Stimulated activated CD8-positive, alpha-beta memory T cell treated with anti-CD3 and anti-CD28 coated beads, Interleukin-12 subunit alpha, Interleukin-12 subunit beta, amount 100 ng/mL, for 24 hours (primary cell): ENCODE results near the gene LDLRAD4.

Source experiments
- DNase-seq: peaks from one replicate; pipeline ENCODE4 v3.0.0-alpha.2; 2020; ENCODE audit errors: extremely low read depth

LDLRAD4 gene

DNA sequence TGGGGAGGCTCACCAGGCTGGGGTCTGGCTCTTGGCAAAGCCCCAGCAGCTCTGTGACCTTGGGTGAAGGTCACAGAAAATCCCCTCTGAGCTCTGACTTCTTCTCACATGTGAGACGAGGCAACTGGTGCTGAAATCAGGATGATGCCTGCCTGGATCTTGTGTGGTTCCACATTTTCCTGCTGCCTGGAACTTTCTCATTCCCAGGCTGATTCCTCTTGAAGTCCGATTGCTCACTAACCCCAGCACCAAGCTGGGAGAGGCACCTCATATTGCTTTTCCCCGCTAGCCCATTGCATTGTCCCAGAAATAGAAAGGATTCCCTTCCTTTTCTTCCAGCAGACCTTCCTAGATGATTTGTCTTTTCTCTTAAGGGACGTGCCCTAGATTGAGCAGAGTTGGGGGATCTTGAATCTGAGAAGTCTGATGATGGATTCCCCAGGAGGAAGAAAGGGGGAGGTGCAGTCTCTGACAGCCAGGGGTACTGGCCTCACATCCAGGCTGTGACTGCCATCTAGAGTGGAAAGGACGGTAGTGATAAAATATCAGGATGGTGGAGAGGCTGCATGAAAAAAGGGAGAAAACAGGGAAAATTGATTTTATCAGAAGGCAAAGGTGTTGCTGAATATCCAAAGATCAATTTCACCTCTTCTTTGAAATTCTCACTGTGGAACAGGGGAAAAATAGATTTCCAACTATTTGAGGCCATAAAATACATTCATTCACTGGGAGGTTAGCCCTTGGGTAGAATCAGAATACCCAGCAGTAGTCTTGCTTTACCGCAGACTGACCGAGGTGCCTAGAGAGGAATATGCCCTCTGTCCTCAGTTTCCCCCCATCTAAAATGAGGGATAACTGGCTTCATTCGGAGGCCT is 411.5 kb downstream of the LDLRAD4 start:
- DNase-seq = no peak

DNA sequence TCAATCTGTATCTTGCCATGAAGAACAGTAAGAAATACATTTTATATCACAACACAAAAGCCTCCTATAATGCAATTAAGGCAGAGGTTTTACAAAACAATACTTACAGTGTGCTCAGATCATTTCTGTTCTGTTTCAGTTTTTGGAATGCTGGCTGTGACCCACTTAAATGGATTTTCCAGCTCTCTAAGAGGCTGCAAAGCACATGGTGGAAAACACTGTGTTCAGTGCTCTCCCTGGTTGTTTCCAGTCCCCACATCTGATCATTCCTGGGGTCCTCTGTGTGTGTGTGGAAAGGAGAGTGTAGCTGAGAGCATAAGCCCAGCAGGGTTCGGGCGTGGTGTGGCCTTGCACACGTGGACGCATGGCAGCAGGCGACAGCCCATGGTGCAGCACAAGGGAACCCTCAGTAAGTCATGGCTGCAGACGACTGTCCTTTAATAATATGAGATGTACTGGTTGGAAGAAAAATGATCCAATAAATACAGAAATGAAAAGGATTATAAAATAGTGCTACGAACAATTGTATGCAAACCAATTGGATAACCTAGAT is 412.2 kb downstream of the LDLRAD4 start:
- no peak for DNase-seq

DNA sequence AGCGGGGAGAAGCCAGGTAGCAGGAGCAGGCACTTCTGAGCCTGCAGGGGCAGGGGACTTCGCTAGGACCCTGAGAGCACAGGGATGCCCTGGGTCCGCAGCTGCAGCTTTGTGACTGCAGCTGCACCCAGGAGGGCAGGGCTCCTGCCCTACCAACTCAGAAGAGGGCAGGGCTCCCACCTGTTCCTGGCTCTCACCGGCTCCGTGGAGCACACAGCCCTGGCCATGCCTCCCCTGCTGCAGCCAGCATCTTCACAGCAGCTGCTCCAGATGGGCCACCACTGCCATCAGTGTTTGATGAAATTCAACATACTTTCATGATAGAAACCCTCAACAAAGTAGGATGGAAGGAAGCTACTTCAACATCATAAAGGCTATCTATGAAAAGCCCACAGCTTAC is 415.1 kb downstream of the LDLRAD4 start:
- no peak for DNase-seq

DNA sequence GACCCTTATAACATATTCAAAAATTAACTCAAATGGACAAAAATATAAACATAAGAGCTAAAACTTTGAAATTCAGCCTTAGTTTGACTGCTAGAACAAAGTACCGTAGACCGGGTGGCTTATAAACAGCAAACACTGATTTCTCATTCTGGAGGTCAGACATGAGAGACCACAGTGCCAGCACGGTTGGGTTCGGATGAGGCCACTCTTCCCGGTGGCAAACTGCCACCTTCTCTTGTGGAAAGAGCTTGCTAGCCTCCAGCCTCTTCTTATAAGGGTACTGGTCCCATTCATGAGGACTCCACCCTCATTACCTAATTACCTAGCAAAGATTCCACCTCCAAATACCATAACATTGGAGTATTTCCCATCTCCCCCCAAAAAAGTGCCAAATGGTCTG is 416.5 kb downstream of the LDLRAD4 start:
- DNase-seq = no peak

DNA sequence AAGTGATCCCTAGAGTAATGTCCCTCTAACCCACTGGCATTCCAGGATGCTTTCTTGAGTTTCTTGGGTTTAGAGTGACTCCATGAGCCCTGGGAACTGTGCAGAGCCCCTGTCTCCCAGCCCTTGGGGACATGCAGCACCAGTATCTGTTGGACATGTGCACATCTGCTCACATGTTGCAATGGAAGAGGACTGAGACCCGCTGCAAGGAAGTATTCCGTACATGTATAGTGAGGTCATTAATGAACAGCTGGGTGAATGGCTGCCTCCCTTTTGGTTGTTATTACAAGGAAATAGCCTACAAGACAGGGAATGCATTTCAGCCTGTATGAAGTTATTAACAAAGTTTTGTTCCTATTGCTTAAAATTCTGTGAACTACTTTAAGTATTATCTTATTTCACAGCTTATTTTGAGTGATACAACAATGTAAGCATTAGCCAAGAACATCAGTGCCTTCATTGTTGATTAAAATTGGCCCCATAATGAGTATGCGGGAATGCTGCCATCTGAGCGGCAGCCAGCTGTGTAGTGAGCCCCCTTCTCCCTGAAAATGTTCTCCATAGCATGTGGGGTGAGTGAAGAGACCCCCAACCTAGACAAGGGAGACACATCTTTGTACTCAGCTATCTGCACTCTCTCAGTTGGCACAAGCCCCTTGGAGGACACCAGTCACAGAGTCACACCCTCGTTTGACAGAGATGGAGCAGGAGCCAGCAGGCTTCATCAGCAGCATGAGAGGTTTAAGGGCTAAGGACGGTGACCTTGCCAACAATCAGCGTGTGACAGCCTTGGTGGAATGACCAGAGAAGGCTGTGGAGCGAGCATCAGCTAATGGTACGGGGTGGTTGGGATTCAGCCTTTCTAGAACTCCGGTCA is 420.4 kb downstream of the LDLRAD4 start:
- no peak for DNase-seq

DNA sequence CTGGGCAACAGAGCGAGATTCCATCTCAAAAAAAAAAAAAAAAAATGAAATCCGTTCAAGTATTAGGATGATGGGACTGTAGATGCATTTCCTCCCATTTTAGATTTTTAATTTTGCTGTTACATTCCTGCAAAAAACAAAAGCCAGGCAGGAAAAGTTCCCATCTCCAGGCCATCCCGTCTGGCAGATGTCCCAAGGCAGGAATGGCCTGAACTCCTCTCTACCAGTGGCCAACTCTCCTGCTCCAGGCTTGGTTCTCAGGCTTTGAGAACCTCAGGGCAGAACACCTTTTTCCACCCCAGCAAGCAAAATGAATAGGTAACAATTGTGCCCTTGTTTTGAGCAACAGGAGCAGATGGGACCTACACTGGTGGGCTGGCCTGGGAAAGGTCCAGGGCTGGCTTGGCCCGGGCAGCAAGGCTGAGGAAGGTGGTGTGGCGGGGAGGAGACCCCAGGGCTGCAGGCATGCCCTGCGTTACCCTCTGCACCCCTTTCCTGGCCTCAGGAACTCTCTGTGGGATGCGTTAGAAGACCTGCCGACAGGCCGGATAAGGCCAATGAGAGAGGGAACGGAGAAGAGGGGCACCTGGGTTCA is 421.8 kb downstream of the LDLRAD4 start:
- no peak for DNase-seq

DNA sequence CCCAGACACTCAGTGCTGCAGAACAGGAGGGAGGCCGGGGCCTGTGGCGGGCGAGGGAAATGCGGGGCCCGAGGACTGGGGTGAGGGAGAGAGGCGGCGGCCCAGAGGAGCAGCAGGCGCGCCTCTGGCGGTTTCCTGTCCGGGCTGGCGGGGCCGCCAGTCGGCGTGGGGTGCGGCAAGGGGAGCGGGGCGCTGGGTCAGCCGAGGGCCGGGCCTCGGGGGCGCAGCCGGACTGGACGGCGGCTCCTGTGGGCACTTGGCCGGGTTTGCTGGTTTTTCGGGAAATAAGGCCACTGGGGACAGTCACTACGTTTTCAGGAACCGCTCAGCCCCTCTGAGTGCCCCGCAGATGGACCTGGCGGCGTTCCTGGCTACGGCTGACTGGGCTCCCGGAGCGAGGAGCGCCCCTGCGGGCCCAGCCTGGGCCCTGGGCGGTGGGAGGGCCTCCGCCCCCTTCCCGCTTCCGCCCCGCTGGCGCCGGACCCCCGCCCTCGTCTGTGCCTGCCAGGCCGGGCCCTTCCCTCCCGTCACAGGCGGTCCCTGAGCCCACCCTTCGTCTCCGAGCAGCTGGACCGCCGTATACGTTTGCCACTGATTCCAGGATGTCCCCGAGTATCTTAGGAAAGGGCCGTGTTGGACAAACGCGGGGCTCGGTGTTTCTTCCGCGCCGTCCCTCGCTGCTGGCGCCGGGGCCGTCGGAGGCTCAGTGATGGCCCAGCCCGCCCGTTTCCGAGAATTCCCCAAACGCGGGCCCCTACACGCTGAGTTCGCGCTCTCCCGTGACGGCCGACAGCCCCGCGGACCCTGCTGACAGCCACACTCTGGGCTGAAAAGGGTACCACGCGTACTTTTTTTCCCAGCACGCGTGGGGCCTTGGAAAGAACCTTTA is 423.2 kb downstream of the LDLRAD4 start:
- no peak for DNase-seq

DNA sequence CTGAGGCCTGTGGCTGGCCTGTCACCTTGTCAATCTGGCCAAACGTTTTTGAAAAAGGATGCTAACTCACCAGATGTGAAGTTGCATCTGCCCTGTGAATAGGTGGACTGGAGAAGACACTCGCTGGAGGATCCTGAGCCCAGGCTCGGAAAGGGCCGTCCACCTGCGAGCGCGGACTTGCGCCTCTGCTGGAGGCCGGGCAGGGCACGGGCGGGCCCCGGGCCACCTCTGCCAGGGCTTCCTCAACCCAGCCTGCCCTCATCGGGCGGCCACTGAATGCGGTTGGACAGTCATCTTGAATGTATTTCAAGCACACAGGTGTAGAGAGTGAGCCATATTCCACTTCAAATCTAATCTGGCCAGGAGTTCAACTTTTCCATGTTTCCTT is 423.9 kb downstream of the LDLRAD4 start:
- no peak for DNase-seq

DNA sequence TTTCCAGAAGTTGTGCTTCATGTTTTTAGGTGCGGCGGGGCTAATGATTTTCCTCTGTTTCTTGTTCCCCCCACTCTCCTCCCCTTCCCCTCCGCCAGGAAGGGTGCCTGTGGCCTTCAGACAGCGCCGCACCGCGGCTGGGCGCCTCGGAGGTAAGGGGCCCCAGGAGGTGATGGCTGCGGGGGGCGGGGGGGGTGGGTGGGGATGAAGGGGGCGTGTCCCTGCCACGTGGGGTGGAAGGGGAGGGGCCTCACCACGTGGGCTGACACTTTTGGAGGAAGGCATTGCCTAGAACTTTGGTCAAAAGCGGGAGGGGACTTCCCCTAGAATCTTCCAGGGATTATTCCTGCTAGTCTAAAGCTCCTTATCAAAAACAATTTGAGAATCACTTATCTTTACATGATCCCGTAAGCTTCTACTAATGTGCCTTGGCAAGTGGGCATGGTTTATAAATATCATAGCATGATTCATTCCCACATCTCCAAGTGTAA is 424.7 kb downstream of the LDLRAD4 start:
- DNase-seq = no peak

DNA sequence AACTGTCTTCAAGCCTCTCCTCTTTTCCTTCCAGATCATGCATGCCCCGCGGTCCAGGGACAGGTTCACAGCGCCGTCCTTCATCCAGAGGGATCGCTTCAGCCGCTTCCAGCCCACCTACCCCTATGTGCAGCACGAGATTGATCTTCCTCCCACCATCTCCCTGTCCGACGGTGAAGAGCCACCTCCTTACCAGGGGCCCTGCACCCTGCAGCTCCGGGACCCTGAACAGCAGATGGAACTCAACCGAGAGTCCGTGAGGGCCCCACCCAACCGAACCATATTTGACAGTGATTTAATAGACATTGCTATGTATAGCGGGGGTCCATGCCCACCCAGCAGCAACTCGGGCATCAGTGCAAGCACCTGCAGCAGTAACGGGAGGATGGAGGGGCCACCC is 426.5 kb downstream of the LDLRAD4 start:
- no peak for DNase-seq

DNA sequence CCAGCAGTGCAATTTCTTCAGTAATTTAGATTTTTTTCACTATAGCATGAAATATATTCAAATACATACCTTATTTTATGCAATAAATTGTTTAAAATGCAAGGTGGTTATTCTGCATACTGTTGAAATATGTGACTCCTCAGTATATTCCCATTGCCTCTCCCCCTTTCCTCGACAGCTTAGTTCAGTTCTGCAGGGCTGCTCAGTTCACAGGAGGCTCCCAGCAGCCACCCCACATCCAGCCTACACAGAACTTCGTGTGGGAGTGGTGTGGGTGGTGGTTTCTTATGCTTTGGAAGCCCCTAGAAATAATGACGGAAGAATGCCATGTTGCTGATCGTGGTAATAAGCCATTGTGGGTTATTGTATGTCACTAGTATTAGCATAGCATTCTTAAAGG is 428.1 kb downstream of the LDLRAD4 start:
- no peak for DNase-seq

DNA sequence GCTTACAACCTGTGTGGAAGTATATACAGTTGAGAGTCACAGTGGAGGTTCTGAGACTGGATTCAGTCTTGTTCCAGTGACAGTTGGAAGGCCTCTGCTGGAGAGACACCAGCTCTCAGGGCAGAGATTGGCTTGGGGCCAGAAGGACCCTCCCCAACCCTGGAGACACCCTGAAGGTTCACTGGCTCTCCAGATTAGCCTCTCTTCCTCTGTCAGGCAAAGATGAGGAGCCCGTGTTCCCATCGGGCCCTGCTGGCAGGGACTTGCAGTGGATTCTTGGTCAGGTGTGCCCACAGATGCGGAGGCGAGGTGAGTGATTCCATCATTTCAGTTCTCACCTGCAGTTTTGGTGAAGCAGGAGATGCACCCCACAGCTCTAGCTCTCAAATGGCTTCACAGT is 429.2 kb downstream of the LDLRAD4 start:
- DNase-seq = no peak

DNA sequence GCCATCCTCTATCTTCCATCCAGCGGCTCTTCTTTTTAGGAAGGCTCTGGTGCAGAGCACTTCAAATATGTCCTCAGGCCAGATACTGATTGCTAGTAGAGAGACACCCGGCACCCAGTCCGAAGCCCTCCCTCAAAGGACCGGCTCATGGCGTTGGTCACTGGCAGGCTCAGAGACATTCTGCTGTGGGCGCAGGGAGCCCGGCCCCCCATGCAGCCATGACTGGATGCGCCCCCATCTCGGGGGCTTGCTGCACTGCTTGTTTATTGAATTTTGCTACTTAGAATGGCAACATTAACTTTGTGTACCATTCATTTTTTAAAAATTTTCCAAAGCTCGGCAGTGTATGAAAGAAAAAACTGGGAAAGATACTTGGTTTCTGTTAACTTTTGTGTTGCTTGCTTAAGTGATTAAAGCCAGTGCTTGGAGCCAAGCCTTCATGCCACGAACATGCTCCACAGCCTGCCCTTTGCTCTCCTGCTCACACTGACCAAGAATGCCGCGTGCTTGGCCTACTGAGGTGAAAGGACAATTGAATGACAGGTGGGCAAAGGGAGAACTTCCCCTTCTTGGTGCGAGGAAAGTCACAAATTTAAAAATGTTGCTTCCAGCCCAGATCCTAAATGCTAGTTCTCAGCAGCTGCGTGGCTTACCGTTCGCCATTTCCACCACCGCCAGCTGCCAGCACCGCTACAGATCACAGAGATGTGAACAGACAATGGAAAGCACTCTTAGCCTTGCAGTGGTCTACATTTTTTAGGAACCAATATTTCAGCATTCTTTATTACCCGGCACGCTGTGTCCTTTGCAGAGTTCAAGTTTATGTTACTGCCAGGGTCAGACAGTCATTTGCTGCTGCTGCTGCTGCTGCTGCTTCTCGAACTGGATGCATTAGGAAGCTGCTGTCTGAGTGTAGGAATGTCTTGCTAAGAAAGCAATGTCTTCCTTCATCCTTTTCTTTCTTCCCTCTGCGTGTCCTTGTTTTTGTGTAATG is 431.1 kb downstream of the LDLRAD4 start:
- no peak for DNase-seq

DNA sequence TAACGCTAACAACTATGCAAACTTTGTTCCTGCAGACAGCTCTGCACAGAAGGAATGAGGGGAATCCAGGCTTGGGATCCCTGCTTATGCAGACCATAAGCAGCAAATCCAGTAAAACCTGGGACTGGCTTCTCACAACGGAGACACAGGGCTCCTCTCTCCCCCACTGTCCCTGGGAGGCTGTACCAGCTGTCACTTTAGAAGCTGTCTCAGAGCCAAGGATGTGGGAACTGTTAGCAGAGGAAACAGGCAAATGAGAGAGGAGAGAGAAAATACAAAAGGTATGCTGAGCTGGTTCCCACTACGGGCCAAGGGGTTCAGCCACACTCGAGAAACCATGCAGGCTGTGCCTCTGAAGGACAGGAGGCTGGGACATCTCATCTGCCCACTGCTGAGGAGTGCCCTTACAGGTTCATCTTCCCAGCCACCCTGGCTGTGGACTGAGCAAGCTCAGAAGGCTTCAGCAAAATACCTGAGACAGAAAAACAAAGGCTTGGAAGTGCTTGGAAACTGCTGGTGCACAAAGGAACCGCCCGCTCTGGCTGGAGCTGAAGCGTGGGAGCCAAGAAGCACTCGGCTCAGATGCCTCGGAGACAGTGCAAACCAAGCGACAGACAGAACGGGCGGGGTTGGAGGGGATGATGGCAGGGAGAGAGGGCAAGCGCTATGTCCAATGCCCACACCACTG is 435.3 kb downstream of the LDLRAD4 start:
- no peak for DNase-seq

DNA sequence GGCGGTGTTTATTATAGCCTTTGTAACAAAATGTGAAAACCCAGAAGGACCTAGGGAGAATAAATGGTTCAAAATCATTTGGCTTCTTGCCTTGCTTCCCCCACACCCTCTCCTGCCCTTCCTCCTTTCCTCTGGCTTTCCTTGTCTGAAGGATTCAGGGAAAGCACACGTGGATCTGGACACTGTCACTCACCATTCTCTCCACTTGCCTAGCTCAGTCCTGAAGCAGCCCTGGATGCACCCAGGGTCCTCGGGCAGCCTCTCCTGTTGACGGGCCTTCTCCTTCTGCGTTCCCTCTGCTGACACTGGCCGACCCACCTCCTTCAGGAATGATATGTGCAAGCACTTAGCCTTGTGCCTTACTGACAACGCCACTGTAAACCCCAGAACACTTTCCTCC is 439.4 kb downstream of the LDLRAD4 start:
- DNase-seq = no peak

DNA sequence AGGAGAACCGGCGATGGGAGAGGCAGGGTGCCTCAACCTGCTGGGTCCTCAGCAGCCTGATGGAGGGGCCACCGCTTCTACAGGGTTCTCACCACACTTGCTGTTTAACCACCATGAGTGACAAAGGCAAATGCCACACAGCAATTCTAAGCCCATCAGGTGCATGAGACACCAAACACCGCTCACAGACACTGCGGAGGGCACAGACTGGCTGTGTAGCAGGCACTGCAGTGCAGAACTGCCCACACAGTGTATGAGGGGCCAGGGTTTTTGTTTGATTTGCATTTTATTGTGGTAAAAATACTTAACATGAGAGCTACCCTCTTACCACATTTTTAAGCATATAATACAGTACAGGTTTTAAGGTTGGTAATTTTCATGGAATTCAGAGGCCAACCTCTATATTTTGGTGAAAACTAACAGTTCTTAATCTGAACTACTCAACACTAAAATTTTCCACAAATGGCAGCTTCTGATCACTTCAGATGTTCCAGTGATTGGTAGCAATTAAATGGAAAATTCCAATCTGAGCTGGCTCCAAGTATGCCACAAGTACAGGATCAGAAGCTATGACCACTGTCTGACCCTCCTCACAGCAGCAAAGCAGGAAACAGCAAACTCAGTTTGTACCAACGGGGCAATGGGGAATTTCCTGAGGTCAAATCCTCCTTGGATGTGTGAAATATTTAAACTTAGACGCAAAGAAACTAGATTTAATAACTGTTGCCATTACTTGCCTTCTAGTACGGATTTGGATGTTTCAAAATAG is 440.1 kb downstream of the LDLRAD4 start:
- DNase-seq = no peak

DNA sequence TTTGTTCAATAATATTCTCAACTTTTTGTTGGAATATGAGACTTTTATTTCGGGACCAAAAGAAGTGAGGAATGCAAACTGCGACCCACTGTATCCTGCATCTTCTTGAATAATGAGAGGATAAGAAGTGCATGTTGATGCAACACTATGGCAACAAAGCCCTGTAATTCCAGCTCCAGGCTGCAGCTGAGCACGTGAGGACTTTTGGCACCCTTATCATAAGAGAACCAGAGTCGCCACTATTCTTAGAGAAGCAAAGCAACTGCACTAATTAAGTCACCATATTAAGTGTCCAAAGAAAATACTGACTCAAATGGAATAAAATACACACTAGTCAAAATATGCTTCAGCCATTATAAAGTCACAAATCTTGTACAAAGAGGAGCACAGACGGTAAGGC is 441.9 kb downstream of the LDLRAD4 start:
- no peak for DNase-seq

DNA sequence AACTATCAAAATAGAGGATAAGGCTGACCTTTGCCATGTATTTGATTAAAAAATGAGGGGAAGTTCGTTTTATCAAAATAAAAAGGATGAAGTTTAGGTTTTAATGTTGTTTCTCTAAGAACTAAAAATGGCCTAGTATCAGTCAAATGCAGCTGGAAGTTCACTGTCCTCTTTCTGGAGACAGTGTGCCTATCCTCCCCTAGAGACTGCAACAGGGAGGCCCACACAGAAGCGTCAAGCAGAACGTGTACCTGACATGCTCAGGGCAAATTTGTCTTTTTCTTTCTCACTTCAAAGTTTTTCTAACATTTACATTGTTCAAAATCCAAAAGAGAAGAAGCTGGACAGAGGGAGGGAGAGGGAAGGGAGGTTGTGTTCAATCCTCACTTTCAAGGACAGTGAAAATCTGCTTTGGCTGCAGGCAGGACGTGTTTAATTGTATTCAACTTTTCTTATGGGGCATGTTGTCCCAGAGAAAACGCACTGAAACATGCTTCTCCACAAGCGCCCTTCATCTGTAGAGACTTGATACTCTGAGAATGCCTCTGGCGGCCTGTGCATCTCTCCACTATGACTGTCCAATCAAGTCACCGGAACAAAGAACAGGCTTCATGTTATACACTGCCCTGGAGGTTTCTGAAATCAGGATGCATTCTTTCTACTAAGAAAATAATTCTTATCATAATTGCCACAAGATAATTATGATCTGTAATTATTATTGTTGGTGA is 442.7 kb downstream of the LDLRAD4 start:
- no peak for DNase-seq
